Measurements from ENCODE around the gene ZFY.

ZFY gene

DNA sequence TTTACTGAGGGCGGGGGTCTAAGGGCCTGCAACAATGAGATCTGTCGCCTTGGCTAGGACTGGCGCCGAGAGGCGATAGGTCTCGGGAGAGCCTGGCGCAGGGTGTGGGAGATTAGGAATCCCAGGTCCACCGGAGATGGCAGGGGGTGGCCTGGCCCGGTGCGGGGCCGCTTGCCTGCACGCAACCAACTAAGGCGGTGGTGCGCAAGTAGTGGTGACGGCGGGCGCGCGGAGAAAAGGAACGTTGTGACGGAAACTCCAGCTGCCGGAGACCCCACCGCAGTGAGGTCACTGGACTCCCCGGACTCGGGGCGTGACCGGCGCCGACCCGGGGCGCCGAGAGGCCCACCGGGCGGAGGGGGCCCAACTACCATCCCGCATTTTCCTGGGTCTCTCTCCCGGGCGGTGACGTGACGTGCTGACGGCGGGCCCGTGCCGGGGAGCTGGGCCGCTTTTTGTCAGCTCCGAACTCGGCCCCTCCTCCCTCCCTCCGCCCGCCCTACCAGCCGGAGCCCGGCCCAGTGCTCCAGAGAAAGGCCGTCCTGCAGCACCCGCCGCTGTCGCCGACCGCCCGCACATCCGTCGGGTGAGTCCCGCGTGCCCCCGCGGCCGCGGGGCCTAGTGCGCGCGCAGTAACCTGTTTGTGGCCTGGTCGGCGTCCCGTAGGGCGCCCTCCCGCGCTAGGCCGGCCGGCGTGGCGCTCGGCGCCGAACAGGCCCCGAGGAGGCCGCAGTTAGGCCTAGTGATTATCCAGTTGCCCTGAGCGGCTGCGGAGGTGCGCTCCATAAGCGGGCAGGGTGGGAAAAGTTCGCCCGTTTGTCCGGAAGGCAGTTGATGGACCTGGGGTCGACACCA lies at the start of gene ZFY:
Gene ZFY (plus strand): TSS at position 521 of the 855 bp plus-strand sequence. CDS start 18,556 bp downstream, outside the sequence.
- peak; percentile 27 for DNase-seq

GRCh38 chrY:2885880-2886279 lies 49.3 kb upstream of the ZFY start:
- DNase-seq, result no peak

DNA sequence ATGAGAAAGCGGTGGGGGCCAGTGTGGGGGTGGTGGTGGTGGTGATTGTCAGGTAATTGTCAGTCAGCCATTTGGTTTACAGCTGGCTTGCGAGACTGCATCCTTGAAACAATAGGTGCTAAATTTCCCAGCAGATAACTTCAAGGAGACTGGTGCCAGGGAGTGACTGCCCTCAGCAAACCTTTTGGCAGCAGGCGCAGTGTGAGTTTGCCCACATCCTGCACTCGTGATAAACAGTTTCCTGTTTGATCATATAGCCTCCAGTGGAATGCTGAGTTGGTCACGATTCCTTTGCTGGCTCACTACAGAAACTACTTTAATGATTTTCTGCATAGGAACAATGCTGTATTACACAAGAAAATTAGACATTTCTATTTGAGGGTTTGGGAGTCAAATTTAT lies 47.8 kb upstream of the ZFY start:
- peak; percentile 84 for DNase-seq

DNA sequence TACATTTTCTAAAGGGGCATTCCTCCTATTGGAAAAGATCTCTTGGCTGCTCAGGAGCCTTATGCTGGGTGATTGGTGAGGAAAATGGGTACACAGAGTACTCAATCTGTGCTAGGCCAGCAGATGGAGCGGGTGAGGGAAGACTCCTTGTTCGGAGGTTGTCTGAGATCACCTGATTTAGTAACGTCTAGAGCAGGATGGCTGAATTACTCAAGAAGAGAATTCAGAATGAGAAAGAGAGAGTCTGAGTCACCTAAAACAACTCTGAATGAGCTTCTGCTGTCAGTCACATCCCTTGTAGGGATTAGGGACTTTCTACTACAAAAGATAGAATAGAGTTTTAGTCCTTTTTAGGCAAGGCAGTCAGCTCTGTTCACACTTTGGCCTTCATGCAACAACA lies 47.2 kb upstream of the ZFY start:
- peak; percentile 67 for DNase-seq

DNA sequence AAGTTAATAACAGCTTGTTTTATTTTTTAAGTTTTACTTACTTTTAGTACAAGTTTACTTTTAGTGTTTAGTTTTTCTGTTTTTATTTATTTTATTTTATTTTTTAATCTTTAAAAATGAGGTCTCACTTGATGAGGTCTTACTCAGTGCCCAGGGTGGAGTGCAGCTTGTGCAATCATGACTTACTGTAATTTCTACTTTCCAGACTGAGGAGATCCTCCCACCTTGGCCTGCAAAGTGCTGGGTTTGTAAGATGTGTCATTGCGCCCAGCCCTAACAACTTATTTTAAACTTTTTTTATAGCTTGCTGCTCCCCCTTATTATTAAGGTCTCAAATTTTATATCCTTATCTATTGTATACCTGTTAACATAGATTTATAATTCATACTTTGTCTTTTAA lies 41.7 kb upstream of the ZFY start:
- DNase-seq, result no peak

- DNase-seq, result no peak
Measured at GRCh38 chrY:2896050-2896449, 39.1 kb upstream of the ZFY start.

GRCh38 chrY:2907356-2907755 lies 27.8 kb upstream of the ZFY start:
- DNase-seq, result peak; percentile 18

DNA sequence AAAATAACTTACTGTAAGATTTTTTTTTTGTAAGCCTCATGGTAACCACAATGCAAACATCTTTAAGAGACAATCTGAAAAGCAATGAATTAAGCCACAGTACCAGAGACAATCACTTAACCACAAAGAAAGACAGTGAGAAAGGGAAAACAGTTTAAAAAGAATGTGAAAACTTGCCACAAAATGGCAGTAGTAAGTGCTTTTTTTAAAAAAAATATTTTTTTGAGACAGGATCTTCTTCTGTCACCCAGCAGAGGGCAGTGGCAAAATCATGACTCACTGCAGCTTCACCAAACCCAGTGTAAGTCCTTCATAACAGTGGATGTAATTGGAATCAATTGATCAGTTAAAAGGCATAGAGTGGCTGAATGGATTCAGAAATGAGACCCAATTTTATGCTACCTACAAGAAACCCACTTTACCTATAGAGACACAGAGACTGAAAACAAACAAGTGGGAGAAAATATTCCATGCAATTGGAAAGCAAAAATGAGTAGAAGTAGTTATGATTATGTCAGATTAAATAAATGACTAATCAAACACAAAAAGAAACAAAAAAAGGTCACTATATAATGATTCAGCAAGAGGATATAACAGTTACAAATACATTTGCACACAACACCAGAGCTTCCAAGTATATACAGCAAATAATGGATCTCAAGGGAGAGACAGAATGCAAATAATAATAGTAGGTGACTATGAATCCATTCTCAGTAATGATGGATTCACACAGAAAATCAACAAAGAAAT lies 21.9 kb upstream of the ZFY start:
- DNase-seq, result no peak

DNA sequence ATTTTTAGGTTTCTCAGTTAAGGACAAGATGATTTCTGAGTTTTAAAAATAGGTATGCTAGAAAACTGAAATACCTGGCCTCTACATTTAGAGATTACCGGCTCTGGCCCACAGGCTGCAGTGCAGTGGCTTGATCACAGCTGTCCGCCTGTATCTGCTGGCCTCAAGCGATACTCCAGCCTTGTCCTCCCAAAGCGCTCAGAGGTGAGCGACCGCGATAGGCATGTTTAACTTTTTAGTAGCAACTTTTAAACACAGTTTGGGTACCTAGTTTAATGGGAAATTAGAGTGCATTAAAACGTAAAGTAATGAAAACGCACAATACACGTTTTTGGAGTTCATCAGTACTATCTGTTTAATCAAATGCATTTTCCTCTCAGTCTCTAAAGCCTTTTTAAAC lies 1.1 kb upstream of the ZFY start:
- no peak for DNase-seq

DNA sequence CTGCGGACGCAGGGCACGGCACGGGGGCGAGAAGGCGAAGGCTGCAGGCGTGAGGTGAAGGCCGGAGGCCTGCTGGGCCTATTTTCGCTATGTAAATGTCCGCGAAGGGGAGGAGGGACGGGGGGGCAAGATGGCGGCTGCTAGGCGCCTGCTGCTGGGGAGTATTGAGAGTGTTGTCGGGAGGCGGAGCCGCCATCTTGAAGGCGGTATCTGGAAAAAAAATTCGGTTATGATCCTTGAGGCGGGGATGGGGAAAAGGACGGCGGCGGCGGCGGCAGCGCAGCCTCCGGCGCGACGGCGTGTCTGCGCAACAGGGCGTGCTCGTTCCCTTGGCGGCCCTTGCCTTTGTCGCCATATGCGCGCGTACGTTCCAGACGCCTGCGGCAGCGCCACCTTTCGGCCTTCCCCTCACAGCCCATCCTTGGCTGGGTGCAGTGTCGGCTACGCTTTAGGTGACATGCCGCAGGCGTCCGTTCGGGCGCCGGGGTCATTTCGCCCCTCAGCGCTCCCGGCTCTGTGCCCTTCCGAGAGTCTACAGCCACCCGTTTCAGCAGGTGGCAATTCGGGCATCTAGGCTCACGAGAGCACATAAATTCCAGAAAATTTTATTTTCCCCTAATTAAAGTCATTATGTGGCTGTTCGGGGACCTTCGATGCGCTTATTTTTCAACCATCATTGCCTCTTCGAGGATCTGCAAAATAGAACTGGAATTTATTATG lies 695 bp downstream of the ZFY start:
- DNase-seq, result peak; percentile 77

DNA sequence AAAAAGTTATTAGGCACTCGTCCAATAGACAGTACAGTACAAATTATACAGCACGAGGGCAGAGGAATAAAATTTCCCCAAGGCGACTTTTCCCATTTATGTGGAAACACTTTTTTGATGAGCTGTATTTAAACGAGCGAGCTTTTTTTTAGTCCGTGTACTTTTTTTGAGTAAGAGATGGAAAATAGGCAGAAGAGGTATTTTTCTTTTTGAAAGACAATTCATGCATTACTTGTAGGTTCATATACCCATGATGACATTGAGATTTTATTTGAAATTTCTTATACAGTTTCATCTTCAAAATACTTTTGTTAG lies 1.2 kb downstream of the ZFY start:
- no peak for DNase-seq

GRCh38 chrY:2937149-2937548 lies 2.0 kb downstream of the ZFY start:
- DNase-seq, result no peak

- DNase-seq, result no peak
Measured at GRCh38 chrY:2949590-2950252, 14.5 kb downstream of the ZFY start.

DNA sequence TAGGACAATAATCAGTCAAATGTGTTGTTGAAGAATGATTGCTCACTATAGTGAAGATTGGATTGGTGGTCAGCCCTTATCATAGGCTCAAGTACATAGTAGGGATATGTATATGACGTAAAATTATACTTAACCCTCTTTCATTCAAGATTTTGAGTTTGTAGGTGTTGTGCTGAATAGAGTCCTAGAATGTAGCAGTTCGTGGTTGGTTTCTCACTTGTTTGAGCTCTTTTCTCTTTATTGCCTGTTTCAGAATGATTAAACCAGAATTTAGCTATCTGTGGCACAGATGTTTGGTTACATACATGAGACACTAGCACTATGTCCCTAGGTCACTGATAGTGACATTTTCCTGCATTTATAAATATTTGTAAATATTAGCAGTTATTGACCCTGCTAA lies 15.5 kb downstream of the ZFY start:
- DNase-seq, result no peak

GRCh38 chrY:2952912-2953311 lies 17.7 kb downstream of the ZFY start:
- no peak for DNase-seq

GRCh38 chrY:2954735-2955134 lies 19.6 kb downstream of the ZFY start:
- DNase-seq, result no peak

DNA sequence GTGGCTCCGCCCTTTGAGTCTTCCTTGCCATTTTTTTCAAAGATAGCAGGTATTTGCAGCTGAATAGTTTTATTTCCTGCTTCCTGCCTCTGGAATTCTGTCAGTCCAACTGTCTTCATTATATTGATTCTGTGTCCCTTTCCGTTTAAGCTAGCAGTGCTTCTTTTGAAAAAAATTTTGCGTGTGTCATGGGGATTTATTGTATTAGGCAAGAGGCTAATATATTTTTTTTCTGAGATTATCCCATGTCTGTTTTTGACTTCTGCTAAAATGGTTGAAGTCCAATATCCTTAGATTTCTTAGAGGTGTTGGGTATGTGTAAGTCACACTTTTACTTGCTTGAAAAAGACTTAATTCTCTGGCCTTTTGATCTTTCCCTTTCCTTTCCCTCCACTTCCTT lies 20.4 kb downstream of the ZFY start:
- DNase-seq, result no peak

GRCh38 chrY:2962061-2962460 lies 26.9 kb downstream of the ZFY start:
- no peak for DNase-seq

GRCh38 chrY:2964814-2965213 lies 29.6 kb downstream of the ZFY start:
- DNase-seq, result no peak

- no peak for DNase-seq
Measured at GRCh38 chrY:2965629-2966028, 30.4 kb downstream of the ZFY start.

- peak; percentile 17 for DNase-seq
Measured at GRCh38 chrY:2969561-2969960, 34.4 kb downstream of the ZFY start.

DNA sequence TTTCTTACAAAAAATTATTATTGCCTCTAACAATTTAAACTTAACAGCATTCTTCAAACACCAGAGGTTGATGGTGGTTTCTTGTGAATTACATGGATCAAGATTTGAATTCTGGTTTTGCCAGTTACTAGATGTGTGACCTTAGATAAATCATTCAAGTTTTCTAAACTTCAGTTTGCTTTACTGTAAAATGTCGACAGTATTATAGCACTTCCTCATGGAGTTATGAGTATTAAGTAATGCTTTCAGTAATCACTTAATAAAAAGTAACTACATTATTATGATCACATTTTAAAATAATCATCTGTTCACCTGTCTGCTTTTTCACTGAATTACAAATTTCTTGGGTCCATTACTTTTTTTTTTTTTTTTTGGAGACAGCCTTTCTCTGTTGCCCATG lies 37.5 kb downstream of the ZFY start:
- no peak for DNase-seq

- peak; percentile 2 for DNase-seq
Measured at GRCh38 chrY:2973110-2973751, 38.0 kb downstream of the ZFY start.

All from NCI-H226 (cell line).